Measurements from ENCODE around the gene JAG1.

GRCh38 chr20:10595985-10596384 is 77.8 kb downstream of the JAG1 start:
- TF ChIP-seq, protein P1, sequence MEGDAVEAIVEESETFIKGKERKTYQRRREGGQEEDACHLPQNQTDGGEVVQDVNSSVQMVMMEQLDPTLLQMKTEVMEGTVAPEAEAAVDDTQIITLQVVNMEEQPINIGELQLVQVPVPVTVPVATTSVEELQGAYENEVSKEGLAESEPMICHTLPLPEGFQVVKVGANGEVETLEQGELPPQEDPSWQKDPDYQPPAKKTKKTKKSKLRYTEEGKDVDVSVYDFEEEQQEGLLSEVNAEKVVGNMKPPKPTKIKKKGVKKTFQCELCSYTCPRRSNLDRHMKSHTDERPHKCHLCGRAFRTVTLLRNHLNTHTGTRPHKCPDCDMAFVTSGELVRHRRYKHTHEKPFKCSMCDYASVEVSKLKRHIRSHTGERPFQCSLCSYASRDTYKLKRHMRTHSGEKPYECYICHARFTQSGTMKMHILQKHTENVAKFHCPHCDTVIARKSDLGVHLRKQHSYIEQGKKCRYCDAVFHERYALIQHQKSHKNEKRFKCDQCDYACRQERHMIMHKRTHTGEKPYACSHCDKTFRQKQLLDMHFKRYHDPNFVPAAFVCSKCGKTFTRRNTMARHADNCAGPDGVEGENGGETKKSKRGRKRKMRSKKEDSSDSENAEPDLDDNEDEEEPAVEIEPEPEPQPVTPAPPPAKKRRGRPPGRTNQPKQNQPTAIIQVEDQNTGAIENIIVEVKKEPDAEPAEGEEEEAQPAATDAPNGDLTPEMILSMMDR (conservative IDR thresholded peaks at IDR 0.05), result no peak
- TF ChIP-seq ZFX (IDR thresholded peaks at IDR 0.05), result no peak

All from C4-2B (cell line).